Heart left ventricle (tissue), 13 donors: Measurements from ENCODE around the gene RDH8.

Experiments used
- CTCF ChIP-seq, 12 donors: fragments of 200-600 bp; sonication (generic) in 4 of 12; IDR thresholded peaks; one replicate each; pipeline versions ENCODE4 v1.5.0 to v1.8.0; 2018 to 2022; ENCODE audit warnings: antibody characterized with exemption in 12 of 12, mild to moderate bottlenecking in 5 of 12
- POLR2A ChIP-seq, 2 donors: fragments of 450-650 bp; IDR thresholded peaks; one replicate each; pipeline ENCODE4 v1.6.1; 2017; ENCODE audit warnings: antibody characterized with exemption in 2 of 2, mild to moderate bottlenecking in 2 of 2, moderate library complexity in 2 of 2
- donor health status: ischemic (EF 13 %, LVEDD 7.1; RV severe dilation, severe dysfunction).
- donor health status: DM: no; HTN: yes; CAD: no.
- donor health status: DM: no; HTN: no; CAD: no.
- donor health status: ischemic (EF 25% LVEDD 6.9; RV normal size, moderate dysfunction).
- donor health status: ischemic (EF 25% LVEDD 5.7; RV mildly dilated, moderate dysfunction).
- donor health status: ischemic (EF 35%, LVEDD 5.7; RV mildly dilated, moderate dysfunction).
- donor health status: nonischemic (EF 11% LVEDD 7.7; RV severe dilation, severe dysfunction).
- donor health status: DM: yes; HTN: yes; CAD: no.
- donor health status: PGD.
- donor health status: ischemic (EF 29% LVEDD 5.4; RV normal size, mild dysfunction).
- donor health status: nonischemic (EF 23%, LVEDD 6.1; RV moderate dilation, normal function).

- TF ChIP-seq POLR2A (IDR thresholded peaks at IDR 0.05) (no peak), CTCF (IDR thresholded peaks at IDR 0.05) (no peak)
These were observed 41.2 kb upstream of the RDH8 start for GRCh38 chr19:9972103-9972502.
